HG02798 (cell line): ENCODE results near the gene LINC01488.

Experiments used
- ATAC-seq: cut with Tn5 transposase; IDR thresholded peaks from one replicate; pipeline ENCODE4 v1.9.1; 2021; ENCODE audit warnings: mild to moderate bottlenecking; ENCODE audit not compliant: unreplicated experiment, poor library complexity

The LINC01488 gene

DNA sequence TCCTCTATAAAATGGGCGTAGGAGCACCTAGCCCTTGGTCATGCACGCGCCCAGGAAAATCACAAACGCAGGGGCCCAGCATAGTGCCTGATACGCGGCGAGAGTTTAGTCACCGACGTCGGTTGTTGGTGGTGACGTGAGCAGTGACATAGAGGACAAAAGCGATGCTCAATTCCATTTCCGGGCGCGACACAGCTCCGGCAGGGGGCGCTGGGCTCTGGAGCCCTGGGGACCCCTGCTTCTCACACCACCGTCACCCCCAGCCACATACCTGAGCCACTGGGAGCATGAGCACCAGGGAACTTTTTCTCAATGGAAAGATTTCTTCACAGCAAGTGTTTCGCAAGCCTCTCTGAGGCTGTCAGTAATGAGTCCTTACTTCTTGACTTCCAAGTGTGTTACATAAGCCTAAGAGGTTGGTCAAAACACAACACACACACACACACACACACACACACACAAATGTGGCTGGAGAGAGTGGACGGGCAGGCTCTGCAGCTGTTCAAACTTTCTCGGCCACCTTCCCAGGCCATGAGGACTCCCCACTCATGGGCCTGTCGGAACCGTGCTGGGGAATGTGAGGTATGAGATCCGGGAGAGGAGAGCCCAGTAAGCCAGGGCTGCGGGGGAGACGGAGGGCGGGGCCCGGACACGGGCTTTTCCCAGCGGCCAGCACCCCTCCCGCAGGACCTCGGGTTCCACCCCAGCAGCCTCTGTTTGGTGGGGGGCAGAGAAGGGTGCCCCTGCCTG is 36.9 kb upstream of the LINC01488 start:
- ATAC-seq, result no peak

DNA sequence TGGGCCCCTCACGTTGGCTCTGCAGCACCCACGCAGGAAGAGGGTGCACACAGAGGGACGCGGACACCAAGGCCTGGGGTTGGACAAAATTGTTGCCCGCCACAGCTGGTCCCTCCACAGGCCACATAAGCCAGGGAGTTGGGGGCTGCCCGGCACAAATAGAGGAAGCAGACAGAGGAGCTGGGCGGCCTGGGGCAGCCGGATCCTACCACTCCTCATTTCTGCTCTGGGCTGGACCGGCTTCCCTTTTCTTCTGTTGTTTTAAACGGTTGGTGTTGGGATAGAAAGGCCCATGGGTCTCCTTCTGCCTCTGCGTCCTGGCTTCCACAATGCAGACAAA is 36.4 kb upstream of the LINC01488 start:
- ATAC-seq, result no peak

DNA sequence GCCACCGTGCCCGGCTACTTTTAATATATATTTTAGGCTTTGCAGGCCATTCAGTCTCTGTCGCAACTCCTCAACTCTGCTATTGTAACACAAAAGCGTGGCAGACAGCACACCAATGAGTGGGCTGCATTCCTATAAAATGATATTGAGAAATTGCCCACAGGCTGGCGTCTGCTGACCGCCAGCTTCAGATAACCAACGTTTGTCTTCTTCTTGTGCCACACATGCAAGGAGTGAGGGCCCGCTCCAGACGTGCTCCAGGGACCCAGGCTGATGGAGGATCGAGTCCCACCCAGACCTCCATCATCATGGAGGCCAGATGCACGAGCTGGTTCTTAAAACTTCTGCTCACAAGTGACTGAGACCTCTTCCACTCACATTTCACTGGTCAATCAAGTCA is 35.4 kb upstream of the LINC01488 start:
- ATAC-seq, result no peak

DNA sequence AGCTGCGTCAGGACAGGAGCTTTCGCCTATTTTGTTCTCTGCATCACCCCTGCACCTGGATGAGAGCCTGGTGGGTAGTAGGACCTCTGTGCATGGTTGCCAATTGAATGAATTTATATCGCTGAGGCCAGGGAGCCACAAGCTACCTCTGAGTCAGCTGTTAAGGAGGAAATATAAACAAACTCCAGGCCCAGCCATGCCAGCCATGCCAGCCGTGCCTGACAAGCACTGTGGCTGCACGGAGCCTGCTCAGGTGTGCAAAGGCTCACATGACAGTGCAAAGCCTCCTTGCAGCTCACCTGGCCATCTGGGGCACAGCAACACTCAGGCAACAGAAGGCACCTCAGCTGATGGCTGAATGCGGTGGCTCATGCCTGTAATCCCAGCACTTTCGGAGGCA is 33.7 kb upstream of the LINC01488 start:
- ATAC-seq, result no peak

DNA sequence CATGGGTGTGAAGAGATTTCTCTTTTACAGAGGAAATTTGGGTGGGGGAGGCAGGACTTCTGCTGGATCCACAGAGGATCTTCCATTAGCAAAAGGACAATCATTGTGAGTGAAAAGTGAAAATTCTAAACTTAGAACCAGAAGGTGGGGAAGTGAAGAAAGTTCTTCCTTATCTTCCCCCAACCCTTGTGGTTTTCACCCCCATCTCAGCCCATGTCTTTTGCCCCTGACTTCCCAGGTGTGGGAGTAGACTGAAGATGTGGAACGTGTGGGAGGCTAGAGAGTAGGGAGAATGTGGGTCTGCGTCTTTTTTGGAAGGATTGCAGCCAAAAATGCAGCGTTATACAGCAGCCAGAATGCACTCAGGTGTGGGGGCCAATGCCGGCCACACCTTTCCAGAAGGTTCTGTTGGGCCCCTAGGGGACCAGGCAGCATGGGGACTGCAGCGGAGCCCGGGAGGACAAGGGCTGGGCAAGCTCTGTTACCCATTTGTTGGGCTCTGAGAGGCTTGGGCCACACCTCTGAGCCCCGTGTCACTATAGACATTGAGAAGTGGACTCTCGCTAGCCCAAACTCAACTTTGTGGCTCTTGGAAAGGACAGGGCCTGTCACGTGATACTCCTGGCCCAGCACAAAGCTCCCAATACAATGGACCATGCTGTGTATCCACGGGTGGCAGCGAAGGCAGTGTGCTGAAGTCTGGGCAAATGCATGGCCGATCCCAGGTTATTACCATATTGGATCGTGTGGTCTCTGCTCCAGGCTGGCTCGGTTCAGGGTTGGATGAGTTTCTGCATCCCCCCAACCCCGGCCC is 32.8 kb upstream of the LINC01488 start:
- no peak for ATAC-seq

DNA sequence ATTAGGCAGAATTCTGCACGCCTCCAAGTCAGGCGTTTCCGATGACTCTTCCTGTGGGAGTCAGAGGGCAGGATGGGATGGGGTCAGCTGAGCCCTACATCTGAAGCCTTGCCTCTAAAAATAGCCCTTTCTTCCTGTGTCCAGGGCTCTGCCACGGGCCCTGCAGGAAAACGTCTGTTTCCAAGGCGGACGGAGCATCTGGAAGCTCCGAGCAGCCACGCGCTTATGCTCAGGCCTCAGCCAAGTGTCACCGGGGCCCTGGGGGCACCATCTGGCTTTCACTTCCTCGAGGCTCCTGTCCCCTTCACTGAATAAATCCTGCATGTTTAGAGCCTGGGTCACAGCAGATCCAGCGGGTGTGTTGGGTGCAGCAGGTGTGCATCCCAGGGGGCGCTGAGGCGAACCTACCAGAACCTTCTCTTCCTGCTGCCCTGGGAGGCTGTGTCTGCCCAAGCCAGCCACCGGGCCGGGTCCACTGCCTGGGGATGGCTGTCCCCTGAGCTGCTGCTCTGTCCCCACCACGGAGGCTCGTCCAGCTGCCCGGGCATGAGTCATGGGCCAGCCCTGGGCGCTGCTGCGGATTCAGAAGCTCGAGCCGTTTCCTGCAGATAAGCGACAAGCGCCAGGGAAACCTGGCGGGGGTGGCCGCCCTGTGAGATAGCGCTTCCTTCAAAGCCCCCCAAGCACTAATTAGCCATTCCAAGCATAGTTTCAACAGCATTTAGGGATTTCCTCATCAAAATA is 32.0 kb upstream of the LINC01488 start:
- no peak for ATAC-seq

DNA sequence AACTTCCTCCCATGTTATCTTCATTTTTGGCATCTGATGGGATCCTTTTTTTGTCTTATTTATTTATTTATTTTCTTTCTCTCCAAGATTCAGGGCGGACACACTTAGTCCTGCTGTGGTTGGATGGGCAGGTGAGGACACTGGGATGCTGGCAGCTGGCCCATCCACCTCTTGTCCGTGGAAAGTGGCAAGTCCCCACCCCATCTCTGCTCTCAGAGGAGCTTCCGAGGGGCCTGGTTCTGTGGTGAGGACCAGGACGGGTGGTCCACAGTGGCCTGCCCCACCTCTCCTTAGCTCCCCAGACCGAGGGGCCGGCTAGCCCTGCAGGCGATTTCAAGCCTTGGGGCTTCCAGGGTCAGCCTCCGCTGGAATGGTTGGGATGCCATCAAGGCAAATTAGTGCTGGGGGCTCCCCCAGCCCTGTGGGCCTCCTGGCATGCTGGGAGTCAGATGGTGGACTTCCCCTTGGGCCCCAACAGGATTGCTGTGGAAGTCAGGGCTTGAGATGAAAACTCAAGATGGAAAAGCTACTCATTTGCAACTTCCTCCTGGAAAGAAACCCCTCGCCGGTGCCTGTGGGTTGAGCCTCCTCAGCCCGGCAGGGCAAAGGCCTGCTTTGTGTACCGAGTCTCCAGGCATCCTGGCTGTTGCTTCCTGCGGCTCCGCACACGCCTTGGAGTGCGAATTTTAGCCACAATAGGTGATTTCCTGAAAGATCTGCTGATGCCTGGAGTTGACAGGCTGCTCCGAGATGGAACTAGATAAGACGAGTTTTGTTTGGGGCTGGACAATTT is 31.2 kb upstream of the LINC01488 start:
- no peak for ATAC-seq

DNA sequence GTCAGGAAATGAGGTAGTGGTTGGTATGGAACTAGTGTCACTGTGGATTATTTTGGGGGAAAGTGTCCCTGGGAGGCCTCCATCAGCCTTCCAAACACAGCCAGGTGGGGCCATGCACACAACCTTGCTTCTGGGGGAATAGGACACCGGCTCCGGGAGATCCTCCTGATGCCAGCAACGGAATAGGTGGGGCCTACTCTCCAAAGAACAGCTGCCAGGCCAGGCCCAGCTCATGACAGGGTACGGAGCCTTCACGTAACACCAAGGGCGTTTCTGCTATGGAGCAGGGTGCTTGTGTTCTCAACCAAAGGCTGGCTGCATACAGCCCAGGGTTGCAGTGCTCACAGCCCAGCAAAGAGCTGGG is 30.6 kb upstream of the LINC01488 start:
- ATAC-seq, result no peak

DNA sequence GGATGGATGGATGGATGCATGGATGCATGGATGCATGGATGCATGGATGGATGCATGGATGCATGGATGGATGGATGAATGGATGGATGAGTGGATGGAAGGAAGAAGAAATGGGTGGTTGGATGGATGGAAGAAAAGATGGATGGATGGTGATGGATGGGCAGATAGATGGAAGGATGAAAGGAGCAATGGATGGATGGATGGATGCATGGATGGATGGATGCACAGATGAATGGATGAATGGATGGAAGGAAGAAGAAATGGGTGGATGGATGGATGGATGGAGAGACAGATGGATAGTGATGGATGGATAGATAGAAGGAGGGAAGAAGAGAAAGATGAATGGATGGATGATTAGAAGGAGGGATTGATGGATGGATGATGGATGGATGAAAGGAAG is 30.2 kb upstream of the LINC01488 start:
- ATAC-seq, result no peak

DNA sequence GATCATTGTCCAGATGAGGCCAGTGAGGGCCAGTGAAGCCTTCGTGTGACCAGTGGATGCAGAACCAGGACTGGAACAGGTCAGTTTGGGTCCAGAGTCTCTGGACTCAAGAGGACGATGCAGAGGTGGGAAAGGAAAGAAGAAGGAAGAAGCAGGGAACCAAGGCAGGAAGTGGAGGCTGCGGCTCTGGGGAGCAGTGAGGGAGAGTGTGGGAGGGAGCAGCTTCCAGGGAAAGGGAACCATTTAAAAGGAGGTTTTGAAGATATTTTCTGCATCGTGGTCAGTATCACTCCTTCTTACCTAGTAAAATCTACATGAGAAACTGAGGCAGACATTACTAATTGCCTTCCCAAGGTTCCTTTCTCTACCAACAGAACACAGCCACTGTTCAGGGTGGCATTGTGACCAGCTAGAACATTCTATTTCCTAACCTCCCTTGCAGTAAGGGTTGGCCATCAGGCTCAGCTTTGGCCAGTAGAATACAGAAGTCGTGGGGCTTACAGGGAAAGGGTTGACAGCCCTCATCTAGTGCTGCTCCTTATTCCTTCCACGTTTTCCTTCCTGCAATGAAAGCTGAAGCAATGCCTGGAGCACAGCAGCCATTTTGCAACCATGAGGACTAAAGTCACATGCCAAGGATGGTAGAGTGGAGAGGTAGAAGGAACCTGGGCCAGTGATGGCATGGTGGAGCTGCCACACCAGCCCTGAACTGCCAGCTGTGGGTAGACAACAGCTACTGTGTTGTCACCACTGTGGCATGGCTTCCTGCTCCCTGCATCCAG is 29.1 kb upstream of the LINC01488 start:
- ATAC-seq, result no peak

DNA sequence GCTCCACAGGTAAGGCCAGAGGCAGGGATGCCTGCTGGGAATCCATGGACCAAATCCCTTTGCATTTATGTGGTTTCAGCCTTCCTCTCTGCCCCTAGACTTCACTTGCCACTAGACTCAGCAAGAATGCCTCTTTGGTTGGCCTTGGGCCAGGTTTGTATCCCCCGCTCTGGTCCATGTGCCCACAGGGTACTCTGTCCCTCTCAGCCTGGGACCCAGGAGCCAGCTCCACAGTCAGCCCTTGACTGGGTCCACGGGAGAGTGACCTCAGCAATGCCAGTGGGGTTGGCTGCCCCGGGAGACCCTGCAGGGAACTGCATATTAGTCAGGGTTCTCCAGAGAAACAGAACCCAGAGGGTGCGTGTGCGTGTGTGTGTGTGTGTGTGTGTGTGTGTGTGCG is 28.3 kb upstream of the LINC01488 start:
- ATAC-seq, result no peak

DNA sequence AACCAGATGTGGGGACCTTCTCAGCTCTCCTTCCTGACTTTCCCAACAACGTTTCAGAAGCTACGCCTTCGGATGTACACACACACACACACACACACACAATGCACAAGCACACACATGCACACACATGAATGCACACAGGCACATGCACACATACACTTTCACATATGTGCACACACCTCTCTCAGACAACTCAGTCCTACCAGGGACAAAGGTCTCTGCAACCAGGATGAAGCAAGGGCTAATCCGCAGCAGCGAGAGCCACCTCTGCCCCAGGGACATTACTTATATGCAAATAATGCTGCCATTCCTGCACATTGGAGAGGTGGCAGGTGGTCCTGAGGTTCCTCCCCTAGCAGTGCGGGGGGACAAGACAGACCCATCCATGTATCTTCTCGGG is 27.4 kb upstream of the LINC01488 start:
- ATAC-seq, result no peak

DNA sequence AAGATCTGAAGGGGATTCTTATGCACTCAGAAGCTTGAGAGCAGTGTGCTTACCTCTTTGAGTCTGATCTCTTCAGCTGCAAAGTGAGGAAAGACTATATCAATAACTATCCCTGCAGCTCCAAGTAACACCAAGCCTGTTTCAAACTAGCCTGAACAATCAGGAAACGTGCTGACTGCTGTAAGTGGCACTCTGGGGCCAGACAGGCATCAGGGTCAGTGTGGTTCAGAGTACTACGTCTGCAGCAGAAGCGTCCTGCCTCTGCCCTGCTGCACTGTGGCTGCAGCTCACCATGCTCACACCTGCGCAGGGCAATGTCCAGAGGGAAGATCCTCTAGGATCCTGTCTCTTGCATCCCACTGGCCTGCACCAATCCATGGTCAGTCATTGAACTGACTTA is 25.5 kb upstream of the LINC01488 start:
- no peak for ATAC-seq

DNA sequence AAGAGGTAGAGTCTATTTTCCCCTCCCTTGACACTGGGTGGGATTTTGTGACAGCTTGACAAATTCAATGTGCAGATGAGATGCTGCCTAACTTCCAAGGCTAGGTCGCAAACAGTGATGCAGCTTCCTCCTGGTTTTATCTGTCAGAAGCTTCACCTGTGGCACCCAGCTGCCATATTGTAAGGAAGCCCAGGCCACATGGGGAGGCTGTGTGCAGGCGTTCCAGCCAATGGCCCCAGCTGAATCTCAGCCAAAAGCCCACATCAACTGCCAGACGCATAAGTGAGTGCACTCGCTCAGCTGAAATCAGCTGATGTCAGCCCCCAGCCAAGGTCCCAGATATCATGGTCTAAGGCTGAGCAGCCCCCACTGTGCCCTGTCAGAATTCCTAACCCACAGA is 24.8 kb upstream of the LINC01488 start:
- no peak for ATAC-seq

DNA sequence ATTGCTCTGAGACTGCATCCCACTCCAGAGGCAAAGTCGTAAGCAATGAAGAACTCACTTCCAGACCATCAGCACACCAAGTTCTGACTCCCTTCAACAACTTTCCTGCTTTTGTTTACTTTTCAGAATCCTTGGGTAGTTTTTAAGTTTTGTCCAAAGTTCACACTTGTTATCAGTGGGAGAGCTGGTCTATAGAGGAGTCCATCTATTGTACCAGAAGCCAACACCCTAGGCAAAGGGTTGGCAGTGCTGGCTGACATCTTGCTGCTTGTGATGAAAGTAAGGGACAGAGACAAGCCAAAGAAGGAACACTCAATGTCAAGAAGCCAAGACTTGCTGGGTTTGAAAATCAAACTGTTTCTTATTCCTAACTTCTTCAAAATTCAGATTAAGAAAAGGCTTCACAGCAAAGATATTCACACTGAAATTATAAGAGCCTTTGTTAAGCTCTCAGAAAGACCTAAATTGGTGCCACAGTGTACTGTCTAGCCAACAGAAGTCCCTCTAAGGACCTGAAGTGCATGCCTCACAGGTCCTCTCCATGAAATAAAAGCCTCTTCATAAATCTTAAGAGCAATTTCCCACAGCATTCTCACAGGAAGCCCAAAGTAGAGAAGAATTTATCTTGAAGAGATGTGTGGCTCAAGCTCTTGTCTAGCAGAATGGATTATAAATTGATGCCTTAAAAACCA is 21.5 kb upstream of the LINC01488 start:
- no peak for ATAC-seq

DNA sequence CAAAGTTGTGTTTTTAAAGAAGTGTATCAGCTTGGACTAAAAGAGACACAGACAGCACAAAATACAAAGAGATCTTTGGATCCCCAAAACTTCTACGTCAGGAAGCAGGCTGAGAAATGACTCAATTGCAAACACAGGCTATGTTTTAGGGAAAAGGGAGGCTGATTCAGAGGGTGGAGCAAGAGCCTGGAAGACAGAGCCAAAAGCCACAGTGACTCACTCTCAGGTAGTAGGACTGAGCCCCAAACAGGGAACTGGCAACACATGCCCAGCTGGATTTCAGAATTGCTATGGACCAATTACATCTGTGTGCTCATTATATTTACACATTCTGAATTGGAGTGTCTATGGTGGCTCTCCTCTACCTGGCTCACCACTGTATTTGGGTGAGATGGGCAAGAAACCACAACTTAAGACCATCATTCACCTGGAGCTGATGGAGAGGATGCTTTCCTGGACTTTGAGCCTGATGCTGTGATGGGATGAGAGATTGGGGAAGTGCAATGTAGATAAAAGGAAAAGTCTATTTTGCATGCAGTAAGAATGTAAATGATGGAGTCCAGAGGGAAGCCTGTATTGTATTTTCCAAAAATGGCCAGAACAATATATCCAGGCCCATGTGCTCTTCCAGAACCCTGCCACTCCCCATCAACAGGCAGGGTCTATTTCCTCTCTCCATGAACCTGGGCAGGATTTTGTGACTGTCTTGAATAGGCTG is 20.8 kb upstream of the LINC01488 start:
- ATAC-seq, result no peak

DNA sequence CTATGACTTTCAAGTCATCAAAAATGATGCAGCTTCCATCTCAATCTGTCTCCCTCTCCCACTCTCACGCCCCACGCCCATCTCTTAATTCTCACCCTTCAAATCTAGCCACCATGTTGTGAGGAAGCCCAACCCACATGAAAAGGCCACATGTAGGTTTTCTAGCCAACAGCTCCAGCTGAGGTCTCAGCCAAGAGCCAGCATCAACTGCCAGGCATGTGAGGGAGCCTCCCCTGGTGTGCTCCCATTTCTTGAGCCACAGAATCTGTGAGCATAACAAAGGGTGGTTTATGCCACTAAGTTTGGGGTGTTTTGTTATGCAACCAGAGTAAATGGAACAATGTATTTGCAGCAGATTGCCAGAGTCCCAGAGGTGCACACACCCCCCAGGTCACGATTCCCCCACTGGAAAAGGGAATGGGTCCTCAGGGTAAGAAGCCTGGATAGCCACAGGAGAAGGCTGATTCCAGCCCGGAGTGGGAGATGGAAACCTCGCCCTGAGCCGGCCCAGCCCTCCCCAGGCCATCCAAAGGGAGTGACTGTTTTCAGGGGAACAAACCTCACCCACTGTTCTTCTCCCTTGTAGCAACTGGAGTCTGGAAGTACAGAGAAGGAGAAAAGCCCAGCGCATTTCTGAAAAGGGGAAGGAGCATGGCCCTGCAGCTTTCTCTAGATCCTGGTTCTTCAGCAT is 20.0 kb upstream of the LINC01488 start:
- ATAC-seq, result no peak
